CD4-positive, alpha-beta T cell treated with Interferon gamma for 1 hour (primary cell): ENCODE data around the gene MYO18A.

Experiments
- DNase-seq: peaks from one replicate; pipeline ENCODE4 v3.0.0-alpha.2; 2020

Gene MYO18A

DNA sequence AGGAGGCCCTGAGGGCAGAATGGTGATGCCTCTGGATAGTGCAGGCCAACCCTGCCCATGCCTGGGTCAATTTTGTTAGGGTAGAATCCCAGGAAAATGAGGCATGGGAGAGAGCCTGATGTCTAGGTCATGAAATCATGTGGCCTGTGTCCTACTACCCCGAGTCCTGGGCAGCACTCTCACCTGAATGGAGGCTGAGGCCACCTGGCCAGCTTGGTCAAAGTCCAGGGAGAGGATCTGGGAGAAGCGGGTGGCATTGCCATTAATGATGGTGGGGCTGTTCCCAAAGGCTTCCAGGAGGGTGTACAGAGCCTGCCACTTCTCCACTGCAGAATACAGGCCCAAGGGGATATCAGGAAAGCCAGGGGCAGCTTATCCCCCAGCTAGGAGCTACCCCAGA, 59.8 kb downstream of the MYO18A start:
- no peak for DNase-seq

DNA sequence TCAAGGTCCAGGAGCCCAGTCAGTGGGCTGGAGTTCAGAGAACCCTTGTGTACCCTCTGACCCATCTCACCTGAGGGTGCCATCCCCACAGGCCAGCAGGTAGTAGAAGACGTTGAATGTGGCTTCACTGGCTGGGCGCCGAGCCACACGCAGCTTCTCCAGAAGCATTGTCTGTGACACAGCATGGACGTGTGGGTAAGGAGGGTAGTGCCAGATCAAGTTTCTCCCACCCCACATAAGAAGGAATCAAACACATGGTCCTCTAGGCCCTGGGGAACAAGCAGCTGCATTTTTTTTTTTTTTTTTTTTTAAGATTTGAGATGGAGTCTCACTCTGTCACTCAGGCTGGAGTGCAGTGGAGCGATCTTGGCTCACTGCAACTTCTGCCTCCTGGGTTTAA, 60.9 kb downstream of the MYO18A start:
- DNase-seq, result no peak

DNA sequence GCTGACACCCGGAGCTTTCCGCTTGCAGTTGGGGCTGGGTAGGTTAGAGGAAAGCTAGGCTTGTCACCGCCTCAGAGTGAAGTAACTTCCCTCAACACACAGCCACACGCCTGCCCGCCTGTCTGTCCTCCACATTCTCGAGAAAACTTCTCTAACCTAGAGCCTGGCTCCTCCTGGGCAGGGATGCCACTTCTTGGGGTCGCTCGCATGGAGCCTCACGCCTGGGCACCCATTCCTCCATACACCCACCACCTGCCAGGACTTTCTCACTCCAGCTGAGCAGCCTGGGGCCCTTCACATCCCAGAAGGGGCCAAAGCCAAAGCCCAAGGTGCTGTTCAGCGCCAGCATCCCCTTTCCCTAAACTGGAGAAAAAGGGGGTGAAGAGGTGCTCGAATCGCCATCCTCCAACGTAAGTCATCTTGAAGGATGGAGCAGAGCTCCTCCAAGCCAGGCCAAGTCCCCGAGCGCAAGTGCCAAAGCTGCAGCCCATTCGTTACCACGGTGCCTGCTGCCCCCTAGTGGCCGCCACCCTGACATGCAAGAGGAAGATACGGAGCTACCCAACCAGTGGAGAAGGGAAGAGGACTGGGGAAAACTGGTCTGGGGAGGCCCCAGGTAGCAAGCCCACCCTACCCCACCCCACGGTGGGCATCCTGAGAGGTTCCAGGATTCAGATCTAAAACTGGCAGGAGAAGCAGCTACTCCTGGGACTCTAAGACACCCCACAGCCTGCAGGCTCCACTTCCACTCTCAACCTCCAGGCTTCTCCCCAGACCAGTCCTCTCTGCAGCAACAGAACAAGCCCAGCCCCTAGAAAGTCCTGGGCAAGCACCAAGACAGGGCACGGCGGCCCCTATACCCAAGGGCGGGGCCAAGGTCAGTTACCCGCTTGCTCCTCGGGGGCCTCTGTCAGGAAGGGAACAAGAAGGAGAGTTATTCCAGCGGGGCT, 63.1 kb downstream of the MYO18A start:
- DNase-seq, result peak; percentile 69

DNA sequence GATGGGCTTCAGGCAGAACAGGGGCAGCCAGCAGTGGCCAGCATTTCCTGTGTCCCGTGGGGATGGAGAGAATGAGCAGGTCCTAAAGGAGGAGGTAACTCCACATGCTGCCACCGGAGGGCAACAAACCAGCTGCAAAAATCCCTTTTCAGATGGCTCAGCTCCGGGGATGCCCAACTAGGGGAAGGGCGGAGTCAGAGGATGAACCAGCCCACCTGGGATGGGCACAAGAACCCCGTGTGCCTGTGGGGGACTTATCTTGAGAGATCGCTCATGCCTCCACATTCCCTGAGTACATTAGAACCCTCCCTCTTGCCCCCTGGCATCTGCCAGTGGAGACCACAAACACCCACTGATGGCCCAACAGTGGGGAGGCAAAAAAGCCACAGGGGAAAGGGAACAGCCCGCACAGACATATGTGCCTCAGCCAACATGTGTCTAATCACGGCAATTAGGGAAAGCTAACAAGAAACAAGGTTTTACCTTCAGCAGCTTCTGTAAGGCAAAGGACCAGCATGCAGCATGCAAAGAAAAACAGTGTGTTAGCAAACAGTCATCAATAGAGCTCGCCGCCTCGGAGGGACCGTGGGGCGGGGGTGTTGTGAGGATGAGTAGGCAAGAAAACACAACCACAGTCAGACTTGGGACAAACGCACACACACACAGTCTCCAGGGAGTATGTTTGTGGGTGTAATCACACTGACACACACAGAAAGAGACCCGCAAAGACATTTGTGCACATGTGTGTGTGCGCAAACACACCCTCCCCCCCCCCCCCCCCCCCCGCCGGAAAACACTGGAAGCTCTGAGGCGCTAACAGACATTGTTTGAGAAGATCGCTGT, 64.0 kb downstream of the MYO18A start:
- peak; percentile 29 for DNase-seq

DNA sequence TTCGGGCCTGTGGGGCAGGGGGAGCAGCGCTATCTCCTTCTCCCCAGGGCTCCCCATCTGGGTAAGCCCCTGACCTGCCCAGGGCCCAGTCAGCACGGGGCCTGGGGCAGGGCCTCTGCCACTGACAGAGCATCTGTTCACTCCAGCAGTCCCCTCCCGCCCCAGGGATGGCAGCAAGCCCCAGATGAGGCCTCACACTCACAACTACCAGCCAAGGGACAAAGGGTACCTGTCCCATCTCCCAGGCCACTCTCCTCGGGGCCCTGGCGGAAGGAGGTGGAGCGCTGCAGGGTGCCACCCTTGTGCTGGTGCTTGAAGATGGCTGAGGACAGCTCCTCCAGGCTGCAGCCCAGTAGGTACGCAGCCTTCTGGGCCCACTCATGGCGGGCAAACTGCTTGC, 64.8 kb downstream of the MYO18A start:
- no peak for DNase-seq

DNA sequence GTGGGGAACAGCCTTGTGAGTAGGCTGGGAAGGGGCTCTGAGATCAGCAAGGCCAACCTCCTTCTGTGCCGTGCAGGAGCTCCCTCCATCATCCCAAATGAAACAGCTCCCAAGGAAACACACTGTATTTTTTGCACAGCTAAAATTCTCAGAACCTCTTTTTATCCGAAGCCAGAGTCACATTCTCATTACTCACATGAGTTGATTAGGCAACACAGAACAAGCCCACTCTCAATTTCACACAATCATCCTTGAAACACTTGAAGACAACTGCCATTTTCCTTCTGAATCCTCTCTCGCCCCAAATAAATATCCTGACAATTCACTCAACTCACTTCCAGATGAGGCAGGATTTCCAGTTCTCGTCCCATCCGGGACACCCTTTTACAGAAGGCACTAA, 66.1 kb downstream of the MYO18A start:
- no peak for DNase-seq

DNA sequence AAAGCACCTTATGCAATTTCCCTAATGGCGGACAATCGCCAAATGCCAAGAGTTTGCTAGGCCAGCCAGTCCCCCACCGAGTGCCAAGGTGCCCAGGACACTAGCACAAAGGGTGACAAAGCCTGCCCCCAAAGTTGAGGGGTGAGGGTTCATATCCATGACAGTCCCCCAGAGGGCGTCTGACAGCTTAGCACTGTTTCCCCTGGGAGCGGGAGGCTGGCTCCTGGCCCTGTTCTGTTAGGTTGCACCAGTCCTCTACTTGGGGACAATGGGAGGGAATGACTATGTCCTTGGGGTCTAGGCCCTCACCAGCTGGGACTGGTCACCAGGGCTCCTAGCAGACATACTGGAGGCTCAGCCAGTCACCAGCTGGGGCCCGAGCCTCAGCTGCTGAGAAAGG, 66.9 kb downstream of the MYO18A start:
- DNase-seq, result no peak

DNA sequence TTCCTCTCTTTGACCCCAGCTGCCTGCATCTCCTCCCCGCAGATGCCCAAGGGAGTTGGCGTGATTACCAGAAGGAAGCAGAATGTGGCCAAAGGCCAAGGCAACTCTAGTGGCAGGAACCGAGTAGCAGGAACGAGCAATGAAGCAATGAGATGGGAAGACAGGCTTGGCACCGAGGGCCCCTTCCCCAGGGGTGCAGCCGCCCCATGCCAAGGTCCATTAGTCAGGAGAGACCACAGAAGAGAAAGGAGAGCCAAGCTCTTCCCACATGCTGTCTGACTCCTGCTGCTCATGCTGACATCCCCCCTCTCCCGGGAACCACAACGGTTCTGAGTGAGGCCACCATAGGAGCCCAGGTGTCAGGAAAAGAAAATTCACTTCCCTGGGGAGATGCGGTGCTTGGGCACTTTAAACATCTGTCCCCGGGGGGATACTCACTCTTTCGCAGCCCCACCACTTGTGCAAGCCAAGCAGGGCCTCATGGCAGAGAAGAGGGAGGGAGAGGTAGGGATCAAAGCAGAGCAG, 67.4 kb downstream of the MYO18A start:
- DNase-seq, result no peak

DNA sequence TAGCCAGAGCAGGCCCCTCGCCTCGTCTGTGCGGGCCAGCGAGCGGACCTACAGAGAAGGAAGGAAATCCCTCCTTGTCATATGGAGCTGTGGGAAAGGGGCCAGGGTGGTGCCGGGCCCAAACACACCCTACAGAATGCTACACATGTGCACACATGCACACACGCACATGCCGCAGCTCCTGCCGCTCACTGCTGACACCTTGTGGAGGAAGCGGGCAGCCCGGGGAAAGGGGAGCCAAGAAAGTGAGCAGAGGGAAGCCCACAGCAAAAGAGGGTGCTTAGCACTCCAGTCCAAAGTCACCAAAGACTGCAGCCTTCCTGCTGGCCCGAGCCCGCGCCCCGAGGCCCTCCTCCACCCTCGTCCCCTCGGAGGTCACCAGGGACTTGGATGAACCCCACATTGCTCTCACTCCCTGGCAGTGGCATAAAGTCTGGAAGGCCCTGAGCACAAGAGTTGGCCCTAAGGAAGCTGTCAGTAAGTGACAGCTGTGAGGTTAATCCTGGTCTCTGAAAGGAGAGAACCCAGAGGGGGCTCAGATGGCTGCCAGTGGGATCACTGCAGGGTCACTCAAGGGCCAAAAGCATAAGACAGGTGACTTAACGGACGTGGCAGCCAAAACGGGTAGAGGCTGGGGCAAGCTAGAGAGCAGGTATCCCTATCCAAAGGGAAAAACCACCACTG, 68.2 kb downstream of the MYO18A start:
- DNase-seq, result peak; percentile 47

DNA sequence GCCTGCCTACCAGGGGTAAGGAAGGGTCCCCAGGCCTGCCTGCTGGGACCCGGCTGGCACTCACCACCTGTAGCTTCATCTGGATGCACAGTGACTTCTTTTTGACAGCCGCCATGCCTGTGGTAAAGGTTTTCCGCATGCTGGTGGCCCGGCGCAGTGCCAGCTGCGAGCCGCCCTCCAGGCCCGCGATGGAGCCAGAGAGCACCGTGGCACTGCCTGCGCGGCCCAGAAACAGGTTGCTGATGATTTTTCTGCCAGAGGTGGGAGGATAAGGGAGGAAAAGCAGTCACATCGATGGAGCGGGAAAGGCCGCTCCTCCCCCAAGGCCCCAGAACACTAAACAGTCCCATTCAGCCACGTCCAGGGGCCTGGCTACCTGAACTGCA, 69.8 kb downstream of the MYO18A start:
- DNase-seq, result no peak

DNA sequence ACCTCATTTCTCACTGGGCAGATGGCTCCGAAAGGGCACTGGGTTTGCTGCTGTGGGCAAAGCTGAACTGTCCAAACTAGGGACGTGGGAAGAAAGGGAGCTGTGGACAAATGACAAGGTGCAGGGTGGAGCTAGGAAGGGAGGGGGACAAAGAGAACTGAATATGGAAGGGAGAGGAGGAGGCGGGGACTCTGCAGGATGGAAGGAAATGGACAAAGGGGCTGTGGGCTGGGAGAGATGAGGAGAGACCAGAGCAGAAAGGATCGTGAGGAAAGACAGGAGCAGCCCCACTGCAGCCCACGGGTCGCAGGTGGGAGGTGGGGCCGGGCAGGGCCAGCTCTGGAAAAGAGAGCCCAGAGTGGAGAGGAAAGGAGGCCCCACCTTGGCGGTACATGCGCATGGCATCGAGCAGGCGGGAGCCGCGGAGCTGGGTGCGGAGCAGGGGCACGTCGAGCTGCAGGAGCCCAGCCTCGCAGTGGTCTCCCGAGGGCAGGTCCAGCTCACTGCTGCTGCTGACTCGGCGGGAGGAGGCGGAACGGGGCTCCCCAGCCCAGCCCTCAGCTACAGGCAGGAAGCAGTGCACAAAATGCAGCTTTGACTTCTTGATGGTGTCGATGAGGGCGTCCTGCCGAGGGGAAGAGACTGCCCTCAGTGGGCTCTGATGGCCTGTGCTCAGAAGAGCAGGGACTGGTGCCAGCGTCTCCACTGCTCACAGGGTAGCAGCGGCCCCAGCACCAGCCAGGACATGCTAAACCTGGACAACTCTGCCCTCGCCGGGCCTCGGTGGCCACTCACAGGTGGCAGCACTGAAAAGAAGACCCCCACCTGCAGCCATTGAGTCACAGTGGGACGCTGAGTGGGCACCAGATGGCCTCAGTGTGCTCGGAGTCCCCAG, 70.5 kb downstream of the MYO18A start:
- DNase-seq, result no peak

DNA sequence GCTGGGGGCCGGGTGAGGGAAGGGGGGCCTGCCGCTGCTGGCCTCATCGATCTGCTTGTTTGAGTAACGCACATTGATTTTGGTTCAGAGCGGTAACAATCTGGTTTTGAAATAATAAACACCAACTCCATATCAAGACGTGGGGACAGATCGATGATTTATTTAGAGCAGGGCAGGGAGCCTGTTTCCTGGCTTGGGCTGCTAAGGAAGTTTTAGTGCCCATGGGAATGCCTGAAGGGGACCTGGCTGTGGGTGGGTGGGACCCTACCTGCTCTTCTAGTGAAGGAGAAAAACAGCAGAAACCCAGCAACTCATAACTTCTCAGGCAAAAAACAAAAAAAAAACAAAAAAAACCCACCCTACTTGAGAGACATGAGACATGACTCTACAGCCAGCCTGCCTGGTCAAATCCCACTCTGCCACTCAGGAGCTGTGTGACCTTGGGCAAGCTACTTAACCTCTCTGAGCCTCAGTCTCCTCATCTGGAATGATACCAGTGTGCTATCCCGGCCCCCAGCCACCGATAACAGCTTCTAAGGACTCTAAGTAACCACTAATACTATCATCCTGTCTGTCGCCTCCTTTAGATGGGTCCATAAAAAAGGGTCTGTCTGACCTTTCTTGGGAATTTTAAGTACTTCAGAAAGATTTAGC, 71.2 kb downstream of the MYO18A start:
- no peak for DNase-seq

DNA sequence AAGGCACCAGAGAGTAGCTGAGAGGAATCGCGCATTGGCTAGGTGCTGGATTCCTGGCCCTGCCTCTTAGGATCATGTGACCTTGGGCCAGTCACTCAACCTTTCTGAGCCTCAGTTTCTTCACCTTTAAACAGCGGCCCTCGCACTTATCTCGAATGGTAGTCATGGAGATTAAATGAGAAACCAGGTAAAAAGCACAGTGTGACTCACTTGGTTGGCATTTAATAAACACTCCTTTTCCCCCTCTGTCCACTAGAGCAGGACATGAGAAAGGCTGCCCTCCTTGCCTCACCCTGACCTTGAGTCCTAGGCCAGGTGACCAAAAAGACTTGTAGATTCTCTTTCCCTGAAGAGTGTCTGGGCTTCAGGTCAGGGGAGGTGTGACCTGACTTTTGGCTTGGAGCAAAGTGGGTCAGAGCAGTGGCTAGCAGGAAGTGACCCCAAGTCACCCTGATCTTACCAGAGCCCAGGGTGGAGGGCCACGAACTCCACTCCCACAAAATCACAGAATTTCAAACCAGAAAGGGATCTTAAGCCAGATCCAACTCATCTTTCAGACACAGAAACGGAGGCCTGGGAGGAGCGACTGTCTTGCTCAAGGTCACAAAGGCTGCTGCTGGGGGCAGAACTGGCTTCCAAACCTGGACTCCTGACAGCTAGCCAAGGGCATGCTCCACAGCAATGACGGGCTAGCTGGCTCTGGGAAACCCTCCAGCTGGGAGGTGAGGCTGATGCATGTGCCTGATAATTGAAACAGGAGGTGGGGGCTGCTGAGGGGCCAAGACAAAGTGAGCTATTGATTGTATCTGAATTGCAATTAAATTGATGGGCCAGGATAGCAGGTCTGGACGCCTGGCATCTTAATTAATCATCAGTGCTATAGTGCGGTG, 72.0 kb downstream of the MYO18A start:
- no peak for DNase-seq

DNA sequence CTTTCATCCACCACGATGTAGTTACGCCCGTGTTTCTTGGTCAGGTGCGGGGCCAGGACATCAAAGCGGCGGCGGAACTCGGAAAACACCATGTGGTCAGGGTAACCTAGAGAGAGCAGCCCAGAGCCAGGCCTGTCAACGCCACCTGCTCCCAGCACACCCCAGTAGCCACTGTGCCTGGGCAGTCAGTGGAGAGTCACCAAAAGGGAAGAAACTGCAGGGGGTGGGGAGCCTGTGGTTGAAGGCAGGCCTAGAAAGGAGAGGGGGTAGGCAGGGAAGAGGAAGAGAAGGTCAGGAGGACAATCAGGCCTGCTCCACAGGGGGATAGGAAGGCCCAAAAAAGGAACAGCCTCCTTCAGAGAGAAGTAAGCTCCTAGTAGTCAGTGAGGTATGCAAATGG, 73.1 kb downstream of the MYO18A start:
- DNase-seq, result no peak

DNA sequence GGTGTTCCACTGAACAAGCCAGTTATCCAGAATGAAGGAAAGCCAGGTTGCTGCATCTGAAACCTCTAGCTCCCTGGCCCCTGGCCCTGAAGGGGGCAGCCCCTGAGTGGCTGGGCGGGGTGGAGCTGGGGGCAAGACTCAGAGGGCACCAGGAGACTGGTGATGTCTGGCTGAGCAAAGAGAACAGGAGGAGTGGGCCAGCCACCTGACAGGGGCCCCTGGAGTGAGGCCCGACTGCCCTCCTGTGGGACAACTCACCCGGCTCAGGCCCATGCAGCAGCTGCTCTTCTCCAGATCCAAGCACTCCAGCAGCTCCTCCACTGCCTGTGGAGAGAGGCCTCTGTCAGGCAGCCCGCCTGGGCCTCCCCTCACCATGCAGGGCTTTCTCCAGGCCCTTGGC, 76.9 kb downstream of the MYO18A start:
- DNase-seq, result no peak

DNA sequence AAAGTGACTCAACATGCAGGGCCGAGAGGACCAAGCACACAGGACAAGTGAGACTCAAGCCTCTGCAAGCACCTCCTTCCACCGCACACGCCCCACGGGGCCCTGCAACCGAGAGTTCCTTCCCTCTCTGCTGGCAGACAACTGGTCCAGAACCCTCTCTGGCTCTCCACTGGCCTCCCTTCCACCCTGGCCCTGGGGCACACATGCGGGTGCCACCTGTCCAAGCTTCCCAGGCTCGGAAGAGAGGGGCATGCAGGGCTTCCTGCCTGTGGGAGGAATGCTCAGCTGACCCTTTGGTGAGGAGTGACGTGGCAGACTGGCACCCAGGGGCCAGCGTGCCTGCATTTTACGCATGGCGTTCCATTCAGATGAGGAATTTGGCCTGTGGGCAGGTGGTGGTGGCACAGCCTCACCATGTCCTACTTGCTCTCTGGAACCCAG, 77.4 kb downstream of the MYO18A start:
- DNase-seq, result no peak

DNA sequence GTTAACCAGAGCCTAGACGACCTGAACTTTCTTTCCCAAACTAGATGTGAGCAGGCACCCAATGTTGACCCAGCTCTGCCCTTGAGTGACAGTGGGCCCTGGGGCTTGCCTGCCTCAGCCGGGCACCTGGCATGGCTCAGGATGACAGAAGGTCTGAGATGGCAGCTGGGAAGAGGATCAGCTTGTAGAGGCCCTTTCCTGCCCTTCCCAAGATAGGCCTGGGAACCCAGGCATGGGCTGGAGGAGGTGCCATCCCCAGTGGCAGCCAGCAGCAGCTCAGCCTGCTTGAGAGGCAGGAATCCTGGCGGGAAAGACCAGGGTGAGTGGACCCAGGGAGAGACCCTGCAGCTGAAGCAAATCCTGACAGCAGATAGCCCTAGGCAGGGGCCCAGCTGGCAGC, 78.2 kb downstream of the MYO18A start:
- no peak for DNase-seq

DNA sequence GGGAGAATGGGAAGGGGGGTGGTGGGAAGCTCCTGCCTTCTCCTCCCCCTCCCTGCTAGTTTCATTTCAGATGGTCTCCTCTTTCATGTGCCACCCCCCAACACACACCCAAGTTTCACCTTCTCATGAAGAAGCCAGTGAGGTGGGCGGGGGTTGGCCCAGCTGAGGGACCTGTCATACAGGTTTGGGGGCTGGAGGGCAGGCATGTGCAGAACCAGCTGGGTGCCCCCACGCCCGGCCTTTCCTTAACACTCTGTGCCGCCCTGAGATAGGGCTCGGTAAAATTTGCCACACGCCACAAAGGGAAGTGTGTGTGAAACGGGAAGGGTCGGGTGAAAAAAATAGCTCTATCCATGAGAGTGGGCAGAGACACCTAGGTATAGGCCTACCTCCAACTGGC, 79.9 kb downstream of the MYO18A start:
- DNase-seq, result no peak

DNA sequence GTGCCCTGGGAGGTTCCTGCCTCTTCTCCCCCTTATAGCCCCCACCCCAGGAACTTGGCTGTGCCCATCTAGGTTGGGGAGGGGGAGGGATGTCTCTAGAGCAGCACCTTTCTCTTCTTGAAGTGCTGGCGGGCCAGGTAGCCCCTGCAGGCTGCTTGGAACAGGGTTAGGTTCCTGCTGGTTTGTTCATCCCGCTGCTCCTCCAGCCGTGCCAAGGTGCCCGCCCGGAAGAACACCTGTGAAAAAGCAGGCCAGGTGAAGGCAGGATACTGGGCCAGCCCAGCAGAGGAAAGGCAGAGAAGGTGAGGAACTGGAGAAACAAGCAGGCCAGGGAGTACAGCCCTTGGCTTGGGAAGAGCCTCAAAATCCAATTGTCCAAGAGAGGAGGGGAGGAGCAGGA, 80.7 kb downstream of the MYO18A start:
- no peak for DNase-seq

DNA sequence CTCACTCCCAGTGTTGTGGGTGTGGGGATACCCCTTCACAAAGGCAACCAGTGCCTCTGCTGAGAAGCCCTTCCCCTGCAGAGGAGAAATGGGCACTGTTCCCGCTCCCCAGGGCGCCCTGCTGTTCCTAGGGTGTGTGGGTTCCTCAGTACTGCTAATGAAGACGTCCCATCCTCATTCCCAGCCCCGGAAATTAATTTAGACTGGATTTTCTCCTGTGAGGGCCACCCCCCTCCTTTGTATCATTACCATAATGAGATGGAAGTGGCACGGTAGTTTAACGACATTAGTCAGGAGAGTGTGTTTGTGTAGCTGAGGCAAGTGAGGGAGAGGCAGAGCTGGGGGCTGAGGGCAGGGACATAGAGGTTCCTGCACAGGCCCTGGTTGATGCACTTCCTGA, 84.1 kb downstream of the MYO18A start:
- no peak for DNase-seq
